Measurements from ENCODE around the gene SLC7A4.

The SLC7A4 gene

GRCh38 chr22:21032868-21033688 lies 717 bp upstream of the SLC7A4 start:
- no peak for ATAC-seq
- Mint-ChIP-seq H3K9me3 (no peaks in the 10 kb centered on the region), H3K4me1 (peaks cover 28% of the 10 kb centered on the region), H3K27ac (peak overlapping the region in 1 of 2 donors; percentile 12), H3K4me3 (peak overlapping the region; percentile 62 to 79), H3K27me3 (peaks cover 20% of the 10 kb centered on the region)
- no peak for DNase-seq

- Mint-ChIP-seq H3K27ac (peak overlapping the region in 1 of 2 donors; percentile 61), H3K27me3 (peaks cover 20% of the 10 kb centered on the region), H3K4me1 (peaks cover 28% of the 10 kb centered on the region), H3K9me3 (no peaks in the 10 kb centered on the region), H3K4me3 (peak overlapping the region in 1 of 2 donors; percentile 79)
- ATAC-seq (no peak), DNase-seq (no peak)
Measured at GRCh38 chr22:21031545-21032036, 770 bp downstream of the SLC7A4 start.

- peak overlapping the region in 1 of 2 donors; percentile 79 for H3K4me3 Mint-ChIP-seq
- no peaks in the 10 kb centered on the region for H3K9me3 Mint-ChIP-seq
- ATAC-seq (no peak), DNase-seq (no peak)
- peak overlapping the region in 1 of 2 donors; percentile 48 for H3K27ac Mint-ChIP-seq
- peaks cover 32% of the 10 kb centered on the region for H3K4me1 Mint-ChIP-seq
- H3K27me3 Mint-ChIP-seq: peaks cover 20% of the 10 kb centered on the region
Measured at GRCh38 chr22:21030621-21031544, 1.5 kb downstream of the SLC7A4 start.

GRCh38 chr22:21030032-21030431 lies 2.3 kb downstream of the SLC7A4 start:
- ATAC-seq (no peak), DNase-seq (no peak)
- Mint-ChIP-seq H3K27me3 (peaks cover 20% of the 10 kb centered on the region), H3K4me1 (peaks cover 41% of the 10 kb centered on the region), H3K27ac (no peak overlapping the region), H3K9me3 (no peaks in the 10 kb centered on the region), H3K4me3 (no peak overlapping the region)

- Mint-ChIP-seq H3K27ac (no peak overlapping the region), H3K4me3 (no peak overlapping the region), H3K27me3 (peaks cover 20% of the 10 kb centered on the region), H3K9me3 (no peaks in the 10 kb centered on the region), H3K4me1 (peaks cover 43% of the 10 kb centered on the region)
- DNase-seq (no peak), ATAC-seq (no peak)
Measured at GRCh38 chr22:21029486-21030025, 2.8 kb downstream of the SLC7A4 start.

GRCh38 chr22:21028277-21029251 lies 3.8 kb downstream of the SLC7A4 start:
- no peak overlapping the region for H3K4me3 Mint-ChIP-seq
- ATAC-seq: no peak
- H3K9me3 Mint-ChIP-seq: no peaks in the 10 kb centered on the region
- no peak overlapping the region for H3K27ac Mint-ChIP-seq
- no peak for DNase-seq
- H3K4me1 Mint-ChIP-seq: peaks cover 49% of the 10 kb centered on the region
- H3K27me3 Mint-ChIP-seq: peaks cover 20% of the 10 kb centered on the region

- Mint-ChIP-seq H3K27ac (no peak overlapping the region), H3K9me3 (no peaks in the 10 kb centered on the region), H3K27me3 (peaks cover 13% of the 10 kb centered on the region), H3K4me1 (peaks cover 43% of the 10 kb centered on the region), H3K4me3 (no peak overlapping the region)
- DNase-seq: no peak
- no peak for ATAC-seq
Measured at GRCh38 chr22:21026783-21027692, 5.3 kb downstream of the SLC7A4 start.

- H3K27ac Mint-ChIP-seq: peak overlapping the region; percentile 42 to 83
- H3K4me3 Mint-ChIP-seq: peak overlapping the region in 1 of 2 donors; percentile 52
- peaks cover 33% of the 10 kb centered on the region for H3K4me1 Mint-ChIP-seq
- peaks cover 4% of the 10 kb centered on the region for H3K27me3 Mint-ChIP-seq
- no peak for DNase-seq
- ATAC-seq: no peak
- no peaks in the 10 kb centered on the region for H3K9me3 Mint-ChIP-seq
Measured at GRCh38 chr22:21025763-21026755, 6.3 kb downstream of the SLC7A4 start.

GRCh38 chr22:21025266-21025665 lies 7.1 kb downstream of the SLC7A4 start:
- Mint-ChIP-seq H3K27ac (peak overlapping the region; percentile 42 to 60), H3K27me3 (no peaks in the 10 kb centered on the region), H3K4me1 (peaks cover 29% of the 10 kb centered on the region), H3K4me3 (peak overlapping the region; percentile 49 to 52), H3K9me3 (no peaks in the 10 kb centered on the region)
- ATAC-seq (peak; percentile 73), DNase-seq (peak; percentile 23 to 37)

GRCh38 chr22:21022955-21023614 lies 9.3 kb downstream of the SLC7A4 start:
- Mint-ChIP-seq H3K27ac (peak overlapping the region in 1 of 2 donors; percentile 44), H3K4me3 (no peak overlapping the region), H3K27me3 (no peaks in the 10 kb centered on the region), H3K4me1 (peaks cover 23% of the 10 kb centered on the region), H3K9me3 (no peaks in the 10 kb centered on the region)
- no peak for DNase-seq
- peak; percentile 34 for ATAC-seq

GRCh38 chr22:21022507-21022906 lies 9.9 kb downstream of the SLC7A4 start:
- DNase-seq (no peak), ATAC-seq (no peak)
- peaks cover 23% of the 10 kb centered on the region for H3K4me1 Mint-ChIP-seq
- H3K9me3 Mint-ChIP-seq: no peaks in the 10 kb centered on the region
- H3K27me3 Mint-ChIP-seq: no peaks in the 10 kb centered on the region
- peak overlapping the region in 1 of 2 donors; percentile 44 for H3K27ac Mint-ChIP-seq
- no peak overlapping the region for H3K4me3 Mint-ChIP-seq

GRCh38 chr22:21020802-21021429 lies 11.4 kb downstream of the SLC7A4 start:
- H3K27ac Mint-ChIP-seq: no peak overlapping the region
- no peaks in the 10 kb centered on the region for H3K9me3 Mint-ChIP-seq
- peak in 1 of 2 donors; percentile 44 for DNase-seq
- H3K4me1 Mint-ChIP-seq: peaks cover 19% of the 10 kb centered on the region
- H3K4me3 Mint-ChIP-seq: no peak overlapping the region
- no peaks in the 10 kb centered on the region for H3K27me3 Mint-ChIP-seq
- ATAC-seq: peak; percentile 78
